GM19438 (cell line): Measurements from ENCODE around the gene APPBP2.
A peak's percentile ranks its signal among the peaks of the same experiment; 100 is the strongest.

Experiments used
- ATAC-seq: cut with Tn5 transposase; IDR thresholded peaks from one replicate; pipeline ENCODE4 v1.9.1; 2021; ENCODE audit warnings: low read depth; ENCODE audit not compliant: unreplicated experiment

The APPBP2 gene

DNA sequence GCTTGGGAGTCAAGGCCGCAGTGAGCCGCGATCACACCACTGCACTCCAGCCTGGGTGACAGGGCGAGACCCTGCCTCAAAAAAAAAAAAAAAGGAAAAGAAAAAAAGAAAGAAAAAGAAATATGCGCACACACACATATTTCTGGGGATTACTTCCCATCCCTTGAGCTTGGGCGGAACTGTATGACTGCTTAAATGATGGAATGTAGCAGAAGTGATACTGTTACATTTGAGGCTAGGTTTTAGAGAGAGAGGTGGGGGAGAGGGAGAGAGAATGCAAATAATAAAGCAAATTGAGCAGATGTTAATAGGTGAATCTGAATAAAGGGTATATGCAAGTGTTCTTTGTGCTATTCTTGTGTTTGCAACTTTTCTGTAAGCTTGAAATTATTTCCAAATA is 122.1 kb downstream of the APPBP2 start:
- ATAC-seq, result no peak

DNA sequence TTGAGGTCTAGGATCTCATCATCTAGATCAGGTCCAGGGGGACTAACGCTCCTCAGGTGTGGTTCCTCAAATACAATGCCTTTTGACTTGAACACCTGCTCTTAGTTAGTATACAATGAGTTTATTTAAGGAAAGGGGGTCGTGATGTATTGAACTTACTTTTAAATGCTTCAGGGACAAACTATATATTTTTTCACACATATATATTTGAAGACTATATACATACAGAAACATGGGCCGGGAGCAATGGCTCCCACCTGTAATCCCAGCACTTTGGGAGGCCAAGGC is 122.6 kb downstream of the APPBP2 start:
- no peak for ATAC-seq

DNA sequence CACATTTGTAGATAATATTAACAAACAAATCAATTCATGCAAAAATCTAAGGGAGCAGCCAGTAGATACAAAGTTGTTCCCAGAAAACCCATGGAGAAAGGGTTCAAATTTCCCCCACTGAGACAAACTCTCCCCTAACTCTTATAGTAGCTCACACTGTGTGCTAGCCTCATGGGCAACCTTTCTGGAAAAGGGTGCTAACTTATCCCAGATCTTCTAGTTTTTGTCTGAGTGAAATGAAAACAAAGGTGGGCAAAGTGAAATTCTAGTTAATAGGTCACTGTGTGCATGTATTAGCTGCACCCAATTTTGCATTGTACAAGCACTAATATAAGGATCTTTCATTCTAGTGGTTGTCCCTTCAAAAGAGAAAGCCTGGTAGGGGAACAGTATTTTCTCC is 124.2 kb downstream of the APPBP2 start:
- no peak for ATAC-seq

DNA sequence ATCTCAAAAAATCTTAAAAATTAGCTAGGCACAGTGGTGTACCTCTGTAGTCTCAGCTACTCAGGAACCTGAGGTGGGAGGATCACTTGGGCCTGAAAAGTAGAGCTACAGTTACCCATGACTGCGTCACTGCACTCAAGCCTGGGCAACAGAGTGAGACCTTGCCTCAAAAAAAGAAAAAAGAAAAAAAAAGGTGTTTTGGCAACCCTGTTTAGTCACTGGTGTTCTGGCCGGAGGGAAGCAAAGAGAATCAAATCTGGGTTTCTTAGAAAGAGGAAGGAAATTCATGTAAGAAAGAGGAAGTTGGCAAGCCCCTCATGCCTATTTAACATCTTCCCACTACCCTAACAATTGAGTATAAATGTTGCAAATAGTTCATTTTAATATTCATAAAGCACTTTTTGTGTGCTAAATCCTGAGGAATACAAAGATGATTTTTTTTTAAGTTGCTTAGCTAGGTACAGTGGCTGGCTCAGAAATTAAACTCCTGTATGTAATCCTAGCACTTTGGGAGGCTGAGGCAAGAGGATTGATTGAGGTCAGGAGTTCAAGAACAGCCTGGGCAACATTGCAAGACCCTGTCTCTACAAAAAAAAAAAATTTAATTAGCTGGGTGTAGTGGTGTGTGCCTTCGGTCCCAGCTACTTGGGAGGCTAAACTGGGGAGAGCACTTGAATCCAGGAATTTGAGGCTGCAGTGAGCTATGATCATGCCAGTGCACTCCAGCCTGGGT is 127.6 kb downstream of the APPBP2 start:
- ATAC-seq, result peak; percentile 47

DNA sequence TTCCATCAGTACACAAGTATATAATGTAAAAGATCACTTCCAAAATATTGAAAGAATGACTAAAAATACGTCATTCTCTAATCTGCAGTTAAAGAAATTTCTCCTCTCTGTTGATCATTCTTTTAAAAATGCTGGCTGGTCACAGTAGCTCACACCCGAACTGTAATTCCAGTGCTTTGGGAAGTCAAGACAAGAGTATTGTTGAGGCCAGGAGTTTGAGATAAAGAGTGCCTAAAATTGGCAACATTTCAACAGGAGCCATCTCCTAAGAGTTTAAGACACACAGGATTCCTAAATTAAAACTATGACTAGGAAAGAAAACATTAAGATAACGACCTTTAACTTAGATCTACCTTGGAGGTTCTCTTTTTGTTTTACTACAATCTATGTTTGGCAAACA is 129.6 kb downstream of the APPBP2 start:
- no peak for ATAC-seq

DNA sequence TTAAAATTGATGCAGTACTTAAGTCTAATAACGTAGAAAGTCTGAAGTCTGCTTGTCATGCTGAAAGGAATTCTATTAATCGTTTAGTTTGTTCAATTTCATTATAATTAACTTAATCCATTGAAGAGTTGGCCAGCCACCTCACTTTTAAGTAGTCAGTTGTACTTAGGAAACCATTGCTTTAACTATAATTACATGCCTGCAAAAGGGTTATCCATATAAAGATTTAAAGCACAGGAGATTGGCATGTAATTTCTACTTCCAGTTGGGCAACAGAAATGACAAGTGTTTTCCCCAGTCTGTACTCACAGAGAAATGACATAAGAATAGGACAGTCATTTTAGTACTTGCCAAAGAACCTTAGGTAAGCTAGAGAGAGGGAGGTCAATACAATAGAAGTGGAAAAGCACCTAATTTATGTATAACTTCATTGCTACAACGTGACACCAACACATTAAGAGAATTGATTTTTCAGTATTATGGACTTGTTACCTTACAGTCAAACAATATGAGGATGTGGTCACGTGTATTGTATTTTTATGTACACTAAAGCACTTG is 130.5 kb downstream of the APPBP2 start:
- no peak for ATAC-seq

DNA sequence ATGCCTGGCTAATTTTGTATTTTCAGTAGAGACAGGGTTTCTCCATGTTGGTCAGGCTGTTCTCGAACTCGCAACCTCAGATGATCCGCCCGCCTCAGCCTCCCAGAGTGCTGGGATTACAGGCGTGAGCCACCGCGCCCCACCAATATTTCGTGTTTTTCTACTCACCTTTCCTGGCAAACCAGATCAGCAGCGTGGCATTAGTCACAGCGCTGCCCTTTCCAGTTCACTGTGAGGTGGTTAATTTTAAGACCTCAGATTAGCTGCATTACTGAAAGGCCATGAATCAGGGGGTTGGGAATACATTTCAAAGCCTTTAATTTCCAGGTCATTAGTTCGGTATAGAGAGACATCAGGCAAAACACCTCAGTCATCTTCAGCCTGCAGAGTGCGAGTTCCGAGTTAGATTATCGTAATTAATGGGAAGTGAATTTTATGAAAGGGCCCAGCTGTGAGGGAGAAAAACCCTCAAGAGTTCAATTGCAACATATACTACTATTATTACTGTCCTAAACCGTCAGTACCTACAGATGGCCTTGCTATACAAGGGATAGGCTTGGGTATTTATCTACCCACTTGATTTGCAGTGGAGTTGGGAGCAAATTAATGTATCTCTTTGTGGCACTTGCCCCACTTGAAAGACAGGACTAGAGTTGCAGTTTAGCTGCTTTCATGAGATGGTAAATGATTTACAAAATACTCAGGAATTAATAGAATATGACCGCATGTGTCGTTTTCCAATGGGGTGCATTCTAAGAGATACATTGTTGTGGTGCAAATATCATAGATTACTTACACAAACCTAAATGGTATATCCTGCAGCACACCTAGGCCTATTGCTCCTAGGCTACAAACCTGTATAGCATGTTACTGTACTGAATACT is 132.0 kb downstream of the APPBP2 start:
- ATAC-seq, result no peak
